GM19035 (cell line): Measurements from ENCODE around the gene RTL9.
A peak's percentile ranks its signal among the peaks of the same experiment; 100 is the strongest.

Experiments
- ATAC-seq: cut with Tn5 transposase; IDR thresholded peaks from one replicate; pipeline ENCODE4 v1.9.1; 2021; ENCODE audit not compliant: unreplicated experiment

RTL9 gene

GRCh38 chrX:110341189-110342035 is 17.2 kb upstream of the RTL9 start:
- peak; percentile 90 for ATAC-seq

GRCh38 chrX:110346681-110347080 is 12.0 kb upstream of the RTL9 start:
- ATAC-seq: no peak

GRCh38 chrX:110359273-110359672 is 625 bp downstream of the RTL9 start:
- ATAC-seq: no peak

GRCh38 chrX:110363244-110363643 is 4.6 kb downstream of the RTL9 start:
- no peak for ATAC-seq

- no peak for ATAC-seq
Observed at GRCh38 chrX:110373310-110373709, 14.7 kb downstream of the RTL9 start.

GRCh38 chrX:110374559-110374958 is 15.9 kb downstream of the RTL9 start:
- ATAC-seq: no peak

- no peak for ATAC-seq
Observed at GRCh38 chrX:110381216-110381615, 22.6 kb downstream of the RTL9 start.

GRCh38 chrX:110383414-110383813 is 24.8 kb downstream of the RTL9 start:
- no peak for ATAC-seq

- ATAC-seq: no peak
Observed at GRCh38 chrX:110384490-110384889, 25.8 kb downstream of the RTL9 start.

- ATAC-seq: no peak
Observed at GRCh38 chrX:110389570-110389969, 30.9 kb downstream of the RTL9 start.

GRCh38 chrX:110391086-110391485 is 32.4 kb downstream of the RTL9 start:
- ATAC-seq: no peak

GRCh38 chrX:110394651-110395050 is 36.0 kb downstream of the RTL9 start:
- ATAC-seq: no peak

GRCh38 chrX:110395877-110396276 is 37.2 kb downstream of the RTL9 start:
- ATAC-seq: no peak

- ATAC-seq: no peak
Observed at GRCh38 chrX:110396735-110397134, 38.1 kb downstream of the RTL9 start.

- no peak for ATAC-seq
Observed at GRCh38 chrX:110397339-110397738, 38.7 kb downstream of the RTL9 start.

GRCh38 chrX:110397904-110398303 is 39.3 kb downstream of the RTL9 start:
- no peak for ATAC-seq

- ATAC-seq: no peak
Observed at GRCh38 chrX:110399497-110399896, 40.8 kb downstream of the RTL9 start.

- no peak for ATAC-seq
Observed at GRCh38 chrX:110399966-110400365, 41.3 kb downstream of the RTL9 start.

GRCh38 chrX:110401135-110401534 is 42.5 kb downstream of the RTL9 start:
- ATAC-seq: no peak

- no peak for ATAC-seq
Observed at GRCh38 chrX:110402091-110402849, 43.6 kb downstream of the RTL9 start.

- no peak for ATAC-seq
Observed at GRCh38 chrX:110402850-110403221, 44.2 kb downstream of the RTL9 start.
